ENCODE data around the gene MRPL49.
A peak's percentile ranks its signal among the peaks of the same experiment; 100 is the strongest.
"Not testable (repeated sequence)": the region's sequence is repeated elsewhere in the genome, so short reads cannot be mapped to it uniquely, and the experiment has no call there.

Gene MRPL49

GRCh38 chr11:65118891-65119669 is 3.0 kb upstream of the MRPL49 start:
- not testable (repeated sequence) for H3K4me3 ChIP-seq (ENCODE audit: extremely low read depth, insufficient read depth, low read length, poor library complexity, severe bottlenecking); H3K27ac ChIP-seq (ENCODE audit: low read depth, low read length, severe bottlenecking); H3K9me3 ChIP-seq (ENCODE audit: control insufficient read depth, low read length)
- peaks cover 11% of the 10 kb centered on the region for H3K4me1 ChIP-seq (ENCODE audit: control insufficient read depth, insufficient read depth, low read length, poor library complexity, severe bottlenecking)
- H3K36me3 ChIP-seq (ENCODE audit: control insufficient read depth, insufficient read depth, low read length), result peaks cover 62% of the 10 kb centered on the region
- 94 to 96% methylated on average over 15 to 16 of the region's 18 CpGs for WGBS, 2 experiments (ENCODE audit: insufficient coverage in 2 of 2)

DNA sequence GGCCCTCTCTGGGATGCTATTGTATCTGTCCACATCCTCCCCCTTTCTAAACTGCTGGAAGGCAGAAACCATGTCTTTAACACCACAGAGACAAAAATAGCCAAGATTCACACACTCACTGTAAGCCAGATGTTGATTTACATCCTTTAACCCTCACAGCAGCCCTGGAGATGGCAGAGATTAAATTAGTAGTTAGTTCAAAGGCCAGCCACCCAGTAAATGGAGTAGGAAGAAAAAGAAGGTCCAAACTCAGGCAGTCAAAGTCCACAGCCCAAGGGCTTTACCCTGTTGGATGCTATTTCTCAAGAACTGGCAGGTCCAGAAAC is 2.5 kb upstream of the MRPL49 start:
- Histone ChIP-seq H3K36me3 (ENCODE audit: control insufficient read depth, insufficient read depth, low read length) (peaks cover 65% of the 10 kb centered on the region), H3K9me3 (ENCODE audit: control insufficient read depth, low read length) (no peaks in the 10 kb centered on the region), H3K4me1 (ENCODE audit: control insufficient read depth, insufficient read depth, low read length, poor library complexity, severe bottlenecking) (peaks cover 11% of the 10 kb centered on the region), H3K4me3 (ENCODE audit: extremely low read depth, insufficient read depth, low read length, poor library complexity, severe bottlenecking) (no peak overlapping the region), H3K27ac (ENCODE audit: low read depth, low read length, severe bottlenecking) (no peak overlapping the region)

DNA sequence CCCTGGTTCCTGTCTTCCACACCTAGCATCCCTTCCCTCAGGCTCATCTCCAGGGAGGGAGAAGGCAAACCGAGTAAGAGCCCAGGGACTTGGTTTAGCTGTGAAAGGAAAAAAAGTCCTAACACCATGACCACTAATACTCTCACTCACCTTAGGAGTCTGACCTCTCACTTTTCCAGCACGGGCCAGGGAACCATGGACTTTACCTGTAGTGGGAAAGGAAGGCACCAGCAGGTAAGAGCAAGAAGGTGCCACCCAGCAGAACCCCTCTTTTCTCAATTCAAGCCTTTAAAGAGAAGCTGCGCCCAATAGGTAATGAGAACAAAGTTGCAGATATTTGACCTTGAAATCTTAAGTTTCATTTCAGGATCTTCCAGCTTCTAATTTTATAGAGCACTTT is 1.3 kb upstream of the MRPL49 start:
- H3K36me3 ChIP-seq (ENCODE audit: control insufficient read depth, insufficient read depth, low read length), result peaks cover 67% of the 10 kb centered on the region
- H3K9me3 ChIP-seq (ENCODE audit: control insufficient read depth, low read length), result no peaks in the 10 kb centered on the region
- WGBS, 2 experiments (ENCODE audit: insufficient coverage in 2 of 2), result 93% methylated on average over 2 of the region's 3 CpGs; no CpG with 5 or more reads in 1 of the 2 experiments
- H3K4me1 ChIP-seq (ENCODE audit: control insufficient read depth, insufficient read depth, low read length, poor library complexity, severe bottlenecking), result peaks cover 11% of the 10 kb centered on the region
- H3K4me3 ChIP-seq (ENCODE audit: extremely low read depth, insufficient read depth, low read length, poor library complexity, severe bottlenecking), result peak overlapping the region; percentile 95
- no peak overlapping the region for H3K27ac ChIP-seq (ENCODE audit: low read depth, low read length, severe bottlenecking)

DNA sequence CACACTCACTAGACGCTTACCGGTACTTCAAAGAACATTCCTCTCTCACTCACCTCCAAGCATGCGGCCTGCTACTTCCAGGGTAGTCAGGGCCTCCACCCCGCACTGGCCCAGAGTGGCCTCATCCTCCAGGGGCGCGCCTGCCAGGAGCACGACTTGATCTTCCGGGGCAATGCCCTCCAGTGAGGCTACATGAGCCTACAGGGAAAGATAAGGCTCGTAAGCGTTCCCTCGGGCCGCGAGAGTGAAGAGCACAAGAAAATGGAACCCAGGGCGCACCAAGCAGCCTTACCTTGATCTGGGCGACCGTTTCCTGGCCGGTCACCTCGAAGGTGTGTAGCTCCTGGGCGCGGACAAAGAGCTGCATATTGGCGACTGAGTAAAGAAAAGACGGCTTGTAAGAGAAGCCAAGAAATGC is 665 bp upstream of the MRPL49 start:
- peak overlapping the region; percentile 66 for H3K27ac ChIP-seq (ENCODE audit: low read depth, low read length, severe bottlenecking)
- WGBS, 2 experiments (ENCODE audit: insufficient coverage in 2 of 2), result 4 to 5% methylated on average over 20 to 22 of the region's 22 CpGs
- H3K4me1 ChIP-seq (ENCODE audit: control insufficient read depth, insufficient read depth, low read length, poor library complexity, severe bottlenecking), result peaks cover 11% of the 10 kb centered on the region
- H3K4me3 ChIP-seq (ENCODE audit: extremely low read depth, insufficient read depth, low read length, poor library complexity, severe bottlenecking), result peak overlapping the region; percentile 95
- no peaks in the 10 kb centered on the region for H3K9me3 ChIP-seq (ENCODE audit: control insufficient read depth, low read length)
- peaks cover 68% of the 10 kb centered on the region for H3K36me3 ChIP-seq (ENCODE audit: control insufficient read depth, insufficient read depth, low read length)

DNA sequence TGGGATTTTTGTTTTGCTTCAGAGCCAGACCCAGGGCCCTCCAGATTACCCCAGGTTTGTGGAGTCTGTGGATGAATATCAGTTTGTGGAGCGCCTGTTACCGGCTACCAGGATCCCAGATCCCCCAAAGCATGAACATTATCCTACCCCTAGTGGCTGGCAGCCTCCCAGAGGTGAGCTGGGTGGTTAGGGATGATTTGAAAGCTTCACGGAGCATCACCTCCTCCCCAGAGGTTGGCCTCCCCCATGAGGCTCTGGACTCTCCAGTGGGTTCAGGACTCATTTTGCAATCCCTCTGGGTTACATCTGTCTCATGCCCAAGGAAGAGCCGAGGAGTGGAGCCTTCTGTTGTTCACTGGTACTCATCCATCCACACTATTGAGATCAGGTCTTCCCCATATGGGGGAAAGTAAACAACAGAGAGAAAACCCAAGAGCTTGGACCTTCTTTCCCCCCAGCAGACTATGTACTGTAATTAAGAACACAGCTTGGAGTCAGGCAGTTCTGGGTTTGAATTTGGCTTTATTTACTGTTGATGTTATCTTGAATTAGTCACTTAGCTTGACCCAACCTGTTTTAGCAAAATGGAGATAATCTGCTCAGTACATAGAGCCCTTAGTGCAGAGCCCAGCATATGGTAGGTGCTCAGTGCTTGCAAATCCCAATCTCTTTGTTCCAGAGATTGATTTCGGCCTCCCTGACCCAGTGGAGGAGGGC is 2.5 kb downstream of the MRPL49 start:
- 100% methylated on average over 1 to 2 of the region's 5 CpGs for WGBS, 2 experiments (ENCODE audit: insufficient coverage in 2 of 2)
- Histone ChIP-seq H3K9me3 (ENCODE audit: control insufficient read depth, low read length) (no peaks in the 10 kb centered on the region), H3K4me3 (ENCODE audit: extremely low read depth, insufficient read depth, low read length, poor library complexity, severe bottlenecking) (no peak overlapping the region), H3K4me1 (ENCODE audit: control insufficient read depth, insufficient read depth, low read length, poor library complexity, severe bottlenecking) (peaks cover 8% of the 10 kb centered on the region), H3K27ac (ENCODE audit: low read depth, low read length, severe bottlenecking) (no peak overlapping the region), H3K36me3 (ENCODE audit: control insufficient read depth, insufficient read depth, low read length) (peaks cover 79% of the 10 kb centered on the region)

- Histone ChIP-seq H3K4me3 (ENCODE audit: extremely low read depth, insufficient read depth, low read length, poor library complexity, severe bottlenecking) (no peak overlapping the region), H3K27ac (ENCODE audit: low read depth, low read length, severe bottlenecking) (no peak overlapping the region), H3K9me3 (ENCODE audit: control insufficient read depth, low read length) (no peaks in the 10 kb centered on the region), H3K36me3 (ENCODE audit: control insufficient read depth, insufficient read depth, low read length) (peaks cover 79% of the 10 kb centered on the region), H3K4me1 (ENCODE audit: control insufficient read depth, insufficient read depth, low read length, poor library complexity, severe bottlenecking) (peaks cover 8% of the 10 kb centered on the region)
- WGBS, 2 experiments (ENCODE audit: insufficient coverage in 2 of 2), result 94 to 96% methylated on average over 6 to 11 of the region's 12 CpGs
Measured at GRCh38 chr11:65125197-65126056, 3.3 kb downstream of the MRPL49 start.

GRCh38 chr11:65126624-65127274 is 4.6 kb downstream of the MRPL49 start:
- WGBS, 2 experiments (ENCODE audit: insufficient coverage in 2 of 2), result 94 to 97% methylated on average over 3 to 4 of the region's 6 CpGs
- no peaks in the 10 kb centered on the region for H3K4me1 ChIP-seq (ENCODE audit: control insufficient read depth, insufficient read depth, low read length, poor library complexity, severe bottlenecking)
- no peaks in the 10 kb centered on the region for H3K9me3 ChIP-seq (ENCODE audit: control insufficient read depth, low read length)
- H3K36me3 ChIP-seq (ENCODE audit: control insufficient read depth, insufficient read depth, low read length), result peaks cover 82% of the 10 kb centered on the region
- no peak overlapping the region for H3K4me3 ChIP-seq (ENCODE audit: extremely low read depth, insufficient read depth, low read length, poor library complexity, severe bottlenecking)
- H3K27ac ChIP-seq (ENCODE audit: low read depth, low read length, severe bottlenecking), result no peak overlapping the region

DNA sequence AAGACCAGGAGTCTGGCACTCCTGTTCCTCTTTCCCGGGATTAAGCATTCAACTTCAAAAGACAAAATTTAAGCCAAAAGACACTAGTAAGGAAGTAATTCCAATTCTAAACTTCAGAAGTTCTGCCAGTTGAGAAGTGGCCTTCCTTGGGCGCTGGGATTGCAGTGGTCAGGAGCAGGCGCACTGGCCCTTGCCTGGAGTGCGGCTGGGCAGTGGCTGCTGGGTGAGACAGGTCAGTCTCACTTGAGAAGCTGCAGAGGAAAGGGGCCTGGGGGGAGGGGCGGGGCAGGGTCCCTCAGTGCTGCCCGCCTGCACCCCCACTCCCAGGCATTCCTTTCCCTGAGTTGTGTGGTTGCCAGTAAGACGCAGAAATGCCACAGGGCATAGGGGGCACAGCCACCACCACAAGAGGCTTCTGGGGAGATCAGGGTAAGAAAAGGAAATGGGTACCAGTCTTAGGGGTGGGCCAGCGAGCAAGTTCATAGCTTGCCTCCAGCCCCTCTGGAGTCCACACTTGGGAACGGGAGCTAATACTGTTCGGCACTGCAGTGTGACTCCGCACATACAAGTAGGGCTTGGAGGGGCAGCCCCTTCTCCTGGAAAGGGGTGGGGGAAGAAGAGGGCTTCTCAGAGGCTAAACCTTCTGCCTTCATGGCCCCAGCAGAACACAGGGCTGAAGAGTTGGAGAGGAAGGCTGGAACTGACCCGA is 5.5 kb downstream of the MRPL49 start:
- H3K4me1 ChIP-seq (ENCODE audit: control insufficient read depth, insufficient read depth, low read length, poor library complexity, severe bottlenecking), result no peaks in the 10 kb centered on the region
- H3K36me3 ChIP-seq (ENCODE audit: control insufficient read depth, insufficient read depth, low read length), result peaks cover 91% of the 10 kb centered on the region
- H3K9me3 ChIP-seq (ENCODE audit: control insufficient read depth, low read length), result no peaks in the 10 kb centered on the region
- WGBS, 2 experiments (ENCODE audit: insufficient coverage in 2 of 2), result 92 to 100% methylated on average over 7 to 10 of the region's 12 CpGs
- H3K27ac ChIP-seq (ENCODE audit: low read depth, low read length, severe bottlenecking), result no peak overlapping the region
- H3K4me3 ChIP-seq (ENCODE audit: extremely low read depth, insufficient read depth, low read length, poor library complexity, severe bottlenecking), result no peak overlapping the region

GRCh38 chr11:65128182-65129145 is 6.3 kb downstream of the MRPL49 start:
- H3K27ac ChIP-seq (ENCODE audit: low read depth, low read length, severe bottlenecking), result no peak overlapping the region
- peaks cover 4% of the 10 kb centered on the region for H3K4me1 ChIP-seq (ENCODE audit: control insufficient read depth, insufficient read depth, low read length, poor library complexity, severe bottlenecking)
- H3K4me3 ChIP-seq (ENCODE audit: extremely low read depth, insufficient read depth, low read length, poor library complexity, severe bottlenecking), result no peak overlapping the region
- no peaks in the 10 kb centered on the region for H3K9me3 ChIP-seq (ENCODE audit: control insufficient read depth, low read length)
- 93 to 98% methylated on average over 13 to 14 of the region's 15 CpGs for WGBS, 2 experiments (ENCODE audit: insufficient coverage in 2 of 2)
- H3K36me3 ChIP-seq (ENCODE audit: control insufficient read depth, insufficient read depth, low read length), result peaks cover 93% of the 10 kb centered on the region

Measured in mesodermal cell (in vitro differentiated cells).